ENCODE results near the gene PHKB. TPM values are rescaled to one million over a fixed set of nuclear protein-coding genes. Genes with fewer than 3 reads are reported as not detected.

The PHKB gene
- total RNA-seq, 1 experiment from 2014 or later: 35.6 TPM

GRCh38 chr16:47584464-47585225 is 123.5 kb downstream of the PHKB start:
- H3K4me3 ChIP-seq: no peak overlapping the region
- H3K27me3 ChIP-seq: no peaks in the 10 kb centered on the region
- no peak for DNase-seq
- H3K4me1 ChIP-seq: no peaks in the 10 kb centered on the region
- H3K9me3 ChIP-seq (replicated peaks): no peaks in the 10 kb centered on the region
- H3K27ac ChIP-seq: no peak overlapping the region
- H3K36me3 ChIP-seq: 0 out of 2 replicates have a peak, but pooled peaks cover 4% of the 10 kb centered on the region

- Histone ChIP-seq H3K36me3 (0 out of 2 replicates have a peak, but pooled peaks cover 4% of the 10 kb centered on the region), H3K27me3 (no peaks in the 10 kb centered on the region), H3K4me1 (no peaks in the 10 kb centered on the region), H3K4me3 (no peak overlapping the region), H3K9me3 (replicated peaks) (no peaks in the 10 kb centered on the region), H3K27ac (no peak overlapping the region)
- no peak for DNase-seq
Observed at GRCh38 chr16:47586121-47586520, 125.0 kb downstream of the PHKB start.

- Histone ChIP-seq H3K36me3 (0 out of 2 replicates have a peak, but pooled peaks cover 4% of the 10 kb centered on the region), H3K4me3 (no peak overlapping the region), H3K4me1 (no peaks in the 10 kb centered on the region), H3K27me3 (no peaks in the 10 kb centered on the region), H3K27ac (no peak overlapping the region), H3K9me3 (replicated peaks) (no peaks in the 10 kb centered on the region)
- no peak for DNase-seq
Observed at GRCh38 chr16:47590472-47590871, 129.3 kb downstream of the PHKB start.

GRCh38 chr16:47592232-47592631 is 131.1 kb downstream of the PHKB start:
- Histone ChIP-seq H3K27me3 (no peaks in the 10 kb centered on the region), H3K9me3 (replicated peaks) (no peaks in the 10 kb centered on the region), H3K4me1 (no peaks in the 10 kb centered on the region), H3K27ac (no peak overlapping the region), H3K36me3 (0 out of 2 replicates have a peak, but pooled peaks cover 4% of the 10 kb centered on the region), H3K4me3 (no peak overlapping the region)
- DNase-seq: no peak

- no peak for DNase-seq
- H3K4me1 ChIP-seq: no peaks in the 10 kb centered on the region
- no peaks in the 10 kb centered on the region for H3K9me3 ChIP-seq (replicated peaks)
- H3K36me3 ChIP-seq: no peaks in the 10 kb centered on the region
- no peaks in the 10 kb centered on the region for H3K27me3 ChIP-seq
- no peak overlapping the region for H3K27ac ChIP-seq
- H3K4me3 ChIP-seq: no peak overlapping the region
Observed at GRCh38 chr16:47599512-47599911, 138.4 kb downstream of the PHKB start.

- Histone ChIP-seq H3K27me3 (no peaks in the 10 kb centered on the region), H3K4me1 (no peaks in the 10 kb centered on the region), H3K36me3 (no peaks in the 10 kb centered on the region), H3K9me3 (replicated peaks) (no peaks in the 10 kb centered on the region), H3K4me3 (no peak overlapping the region), H3K27ac (no peak overlapping the region)
- DNase-seq: no peak
Observed at GRCh38 chr16:47600376-47600775, 139.2 kb downstream of the PHKB start.

GRCh38 chr16:47604306-47604705 is 143.2 kb downstream of the PHKB start:
- no peak overlapping the region for H3K27ac ChIP-seq
- H3K4me3 ChIP-seq: no peak overlapping the region
- no peaks in the 10 kb centered on the region for H3K9me3 ChIP-seq (replicated peaks)
- H3K27me3 ChIP-seq: no peaks in the 10 kb centered on the region
- no peaks in the 10 kb centered on the region for H3K4me1 ChIP-seq
- no peak for DNase-seq
- H3K36me3 ChIP-seq: no peaks in the 10 kb centered on the region

- no peak overlapping the region for H3K27ac ChIP-seq
- H3K4me1 ChIP-seq: no peaks in the 10 kb centered on the region
- H3K27me3 ChIP-seq: no peaks in the 10 kb centered on the region
- no peaks in the 10 kb centered on the region for H3K36me3 ChIP-seq
- no peak for DNase-seq
- H3K4me3 ChIP-seq: no peak overlapping the region
- H3K9me3 ChIP-seq (replicated peaks): no peaks in the 10 kb centered on the region
Observed at GRCh38 chr16:47611042-47611441, 149.9 kb downstream of the PHKB start.

- no peaks in the 10 kb centered on the region for H3K4me1 ChIP-seq
- H3K27ac ChIP-seq: no peak overlapping the region
- H3K9me3 ChIP-seq (replicated peaks): no peaks in the 10 kb centered on the region
- H3K4me3 ChIP-seq: no peak overlapping the region
- no peak for DNase-seq
- H3K36me3 ChIP-seq: no peaks in the 10 kb centered on the region
- no peaks in the 10 kb centered on the region for H3K27me3 ChIP-seq
Observed at GRCh38 chr16:47611848-47612493, 150.8 kb downstream of the PHKB start.

GRCh38 chr16:47612711-47613110 is 151.6 kb downstream of the PHKB start:
- DNase-seq: no peak
- H3K36me3 ChIP-seq: no peaks in the 10 kb centered on the region

GRCh38 chr16:47613251-47613650 is 152.1 kb downstream of the PHKB start:
- DNase-seq: no peak
- no peak overlapping the region for H3K4me3 ChIP-seq
- H3K9me3 ChIP-seq (replicated peaks): no peaks in the 10 kb centered on the region
- H3K27me3 ChIP-seq: no peaks in the 10 kb centered on the region
- no peaks in the 10 kb centered on the region for H3K36me3 ChIP-seq
- no peak overlapping the region for H3K27ac ChIP-seq
- no peaks in the 10 kb centered on the region for H3K4me1 ChIP-seq

More at GRCh38 chr16:47612711-47613110, 151.6 kb downstream of the PHKB start:
- H3K4me1 ChIP-seq: no peaks in the 10 kb centered on the region
- no peak overlapping the region for H3K4me3 ChIP-seq
- H3K9me3 ChIP-seq (replicated peaks): no peaks in the 10 kb centered on the region
- no peaks in the 10 kb centered on the region for H3K27me3 ChIP-seq
- H3K27ac ChIP-seq: no peak overlapping the region

GRCh38 chr16:47617732-47618131 is 156.6 kb downstream of the PHKB start:
- Histone ChIP-seq H3K4me1 (no peaks in the 10 kb centered on the region), H3K27me3 (no peaks in the 10 kb centered on the region), H3K9me3 (replicated peaks) (no peaks in the 10 kb centered on the region), H3K36me3 (no peaks in the 10 kb centered on the region), H3K27ac (no peak overlapping the region), H3K4me3 (no peak overlapping the region)
- DNase-seq: no peak

- no peaks in the 10 kb centered on the region for H3K36me3 ChIP-seq
- no peak overlapping the region for H3K27ac ChIP-seq
- no peaks in the 10 kb centered on the region for H3K9me3 ChIP-seq (replicated peaks)
- no peaks in the 10 kb centered on the region for H3K4me1 ChIP-seq
- H3K4me3 ChIP-seq: no peak overlapping the region
- no peaks in the 10 kb centered on the region for H3K27me3 ChIP-seq
- DNase-seq: no peak
Observed at GRCh38 chr16:47622451-47623176, 161.5 kb downstream of the PHKB start.

- Histone ChIP-seq H3K9me3 (replicated peaks) (no peaks in the 10 kb centered on the region), H3K27me3 (no peaks in the 10 kb centered on the region), H3K4me3 (no peak overlapping the region), H3K4me1 (no peaks in the 10 kb centered on the region), H3K27ac (no peak overlapping the region), H3K36me3 (no peaks in the 10 kb centered on the region)
- no peak for DNase-seq
Observed at GRCh38 chr16:47624563-47624962, 163.4 kb downstream of the PHKB start.

- Histone ChIP-seq H3K4me3 (no peak overlapping the region), H3K4me1 (no peaks in the 10 kb centered on the region), H3K27ac (no peak overlapping the region), H3K36me3 (no peaks in the 10 kb centered on the region), H3K27me3 (no peaks in the 10 kb centered on the region), H3K9me3 (replicated peaks) (no peaks in the 10 kb centered on the region)
- no peak for DNase-seq
Observed at GRCh38 chr16:47625115-47625567, 164.0 kb downstream of the PHKB start.

Data from SJCRH30 (cell line).